Measurements from ENCODE around the gene ACAP3.

DNA sequence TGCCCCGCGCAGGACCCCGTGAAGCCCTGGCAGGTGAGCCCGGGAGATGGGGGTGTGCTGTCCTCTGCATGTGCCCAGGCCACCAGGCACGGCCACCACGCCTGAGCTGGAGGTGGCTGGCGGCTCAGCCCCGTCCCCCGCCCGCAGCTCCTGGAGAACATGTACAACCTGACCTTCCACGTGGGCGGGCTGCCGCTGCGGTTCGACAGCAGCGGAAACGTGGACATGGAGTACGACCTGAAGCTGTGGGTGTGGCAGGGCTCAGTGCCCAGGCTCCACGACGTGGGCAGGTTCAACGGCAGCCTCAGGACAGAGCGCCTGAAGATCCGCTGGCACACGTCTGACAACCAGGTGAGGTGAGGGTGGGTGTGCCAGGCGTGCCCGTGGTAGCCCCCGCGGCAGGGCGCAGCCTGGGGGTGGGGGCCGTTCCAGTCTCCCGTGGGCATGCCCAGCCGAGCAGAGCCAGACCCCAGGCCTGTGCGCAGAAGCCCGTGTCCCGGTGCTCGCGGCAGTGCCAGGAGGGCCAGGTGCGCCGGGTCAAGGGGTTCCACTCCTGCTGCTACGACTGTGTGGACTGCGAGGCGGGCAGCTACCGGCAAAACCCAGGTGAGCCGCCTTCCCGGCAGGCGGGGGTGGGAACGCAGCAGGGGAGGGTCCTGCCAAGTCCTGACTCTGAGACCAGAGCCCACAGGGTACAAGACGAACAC, 25.2 kb upstream of the ACAP3 start:
- TF ChIP-seq, protein P1, sequence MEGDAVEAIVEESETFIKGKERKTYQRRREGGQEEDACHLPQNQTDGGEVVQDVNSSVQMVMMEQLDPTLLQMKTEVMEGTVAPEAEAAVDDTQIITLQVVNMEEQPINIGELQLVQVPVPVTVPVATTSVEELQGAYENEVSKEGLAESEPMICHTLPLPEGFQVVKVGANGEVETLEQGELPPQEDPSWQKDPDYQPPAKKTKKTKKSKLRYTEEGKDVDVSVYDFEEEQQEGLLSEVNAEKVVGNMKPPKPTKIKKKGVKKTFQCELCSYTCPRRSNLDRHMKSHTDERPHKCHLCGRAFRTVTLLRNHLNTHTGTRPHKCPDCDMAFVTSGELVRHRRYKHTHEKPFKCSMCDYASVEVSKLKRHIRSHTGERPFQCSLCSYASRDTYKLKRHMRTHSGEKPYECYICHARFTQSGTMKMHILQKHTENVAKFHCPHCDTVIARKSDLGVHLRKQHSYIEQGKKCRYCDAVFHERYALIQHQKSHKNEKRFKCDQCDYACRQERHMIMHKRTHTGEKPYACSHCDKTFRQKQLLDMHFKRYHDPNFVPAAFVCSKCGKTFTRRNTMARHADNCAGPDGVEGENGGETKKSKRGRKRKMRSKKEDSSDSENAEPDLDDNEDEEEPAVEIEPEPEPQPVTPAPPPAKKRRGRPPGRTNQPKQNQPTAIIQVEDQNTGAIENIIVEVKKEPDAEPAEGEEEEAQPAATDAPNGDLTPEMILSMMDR (IDR thresholded peaks at IDR 0.05): no peak
- no peak for TF ChIP-seq POLR2A (IDR thresholded peaks at IDR 0.05)

Measured in breast epithelium (tissue), 3 donors.